HepG2 (cell line): Measurements from ENCODE around the gene TSNAX. TPM values are rescaled to one million over a fixed set of nuclear protein-coding genes. Genes with fewer than 3 reads are reported as not detected.

Experiments used
- ATAC-seq: fragments of 200-7000 bp; cut with Tn5 transposase; 3 replicates; pipeline ENCODE4 v1.9.1; 2020; ENCODE audit warnings: mild to moderate bottlenecking, moderate library complexity
- BruUV-seq: library from RNA; stranded (reverse); fragments of 400-500 nt; replicated peaks from 2 replicates; lab custom pipeline; 2021; lab: Mats Ljungman, UMichigan
- CTCF ChIA-PET: fragments of 300-600 bp; formaldehyde crosslinking; extraction: SDS; loops from one replicate; lab custom pipeline; 2021; ENCODE audit warnings: low total read pairs, inconsistent platforms, low intra/inter-chr PET ratio; lab: Yijun Ruan, JAX
- POLR2A ChIA-PET: fragments of 350-600 bp; sonication (Branson Sonifier 250); formaldehyde crosslinking; loops from one replicate; lab custom pipeline; 2020; ENCODE audit warnings: antibody characterized with exemption, inconsistent platforms; lab: Yijun Ruan, JAX
- DNase-seq: peaks from one replicate; pipeline ENCODE4 v3.0.0-alpha.2; 2015; ENCODE audit warnings: low spot score
- FAIRE-seq: peaks from 3 replicates; lab custom pipeline; 2011; peaks lifted over from hg19 to GRCh38; lab: Jason Lieb, UNC
- H2AFZ ChIP-seq: one replicate; pipeline ENCODE4 v1.6.1; 2011; ENCODE audit warnings: low read length, inconsistent platforms
- H3K27ac ChIP-seq: fragments of 300-600 bp; 3 replicates; pipeline ENCODE4 v1.8.0; 2011; ENCODE audit warnings: mixed run types, mild to moderate bottlenecking, mixed read lengths, low read length, inconsistent platforms; ENCODE audit not compliant: insufficient read depth; ENCODE audit errors: extremely low read length
- H3K27me3 ChIP-seq, 2 experiments: fragments of 200-600 bp in 1 of 2; 2 replicates in 1 of 2; 3 replicates in 1 of 2; pipeline versions ENCODE4 v1.6.0 to v1.8.0; 2011; ENCODE audit warnings: low read length in 2 of 2, mild to moderate bottlenecking in 2 of 2, moderate library complexity in 2 of 2, inconsistent platforms in 1 of 2; ENCODE audit not compliant: insufficient read depth in 2 of 2, control insufficient read depth in 1 of 2
- H3K36me3 ChIP-seq, 2 experiments: fragments of 200-600 bp in 1 of 2; replicated peaks in 1 of 2; 2 replicates in 1 of 2; 3 replicates in 1 of 2; pipeline versions ENCODE4 v1.5.1 to v1.8.0; 2011; ENCODE audit warnings: low read length in 2 of 2, inconsistent platforms in 1 of 2; ENCODE audit not compliant: insufficient read depth in 2 of 2, control insufficient read depth in 1 of 2
- H3K4me1 ChIP-seq: 2 replicates; pipeline ENCODE4 v1.5.1; 2012; ENCODE audit warnings: low read length, inconsistent platforms; ENCODE audit not compliant: insufficient read depth
- H3K4me2 ChIP-seq: 2 replicates; pipeline ENCODE4 v1.6.0; 2011; ENCODE audit warnings: low read depth, low read length, inconsistent platforms
- H3K4me3 ChIP-seq, 3 experiments: fragments of 200-600 bp in 1 of 3; sonication (generic), shearing (Covaris generic) in 1 of 3; replicated peaks in 1 of 3; 2 replicates each; pipeline ENCODE4 v1.5.1; 2011 to 2016; ENCODE audit warnings: low read length in 3 of 3, inconsistent platforms in 2 of 3, low read depth in 2 of 3, mild to moderate bottlenecking in 2 of 3, control low read depth in 1 of 3, mixed read lengths in 1 of 3; ENCODE audit not compliant: insufficient read depth in 1 of 3
- H3K79me2 ChIP-seq: one replicate; pipeline ENCODE4 v1.6.1; 2011; ENCODE audit warnings: low read length, inconsistent platforms; ENCODE audit not compliant: insufficient read depth
- H3K9ac ChIP-seq: 2 replicates; pipeline ENCODE4 v1.6.0; 2011; ENCODE audit warnings: mild to moderate bottlenecking, low read depth, low read length, inconsistent platforms; ENCODE audit not compliant: insufficient read depth
- H3K9me3 ChIP-seq: 2 replicates; pipeline ENCODE4 v1.5.1; 2012; ENCODE audit warnings: mild to moderate bottlenecking, low read length
- H4K20me1 ChIP-seq: 2 replicates; pipeline ENCODE4 v1.6.0; 2011; ENCODE audit warnings: inconsistent platforms, mild to moderate bottlenecking, low read length, moderate library complexity; ENCODE audit not compliant: insufficient read depth
- HHEX ChIP-seq: IDR thresholded peaks from 2 replicates; pipeline ENCODE4 v1.6.1; 2016; ENCODE audit warnings: control low read depth
- HMG20B ChIP-seq: conservative IDR thresholded peaks from 2 replicates; pipeline ENCODE4 v1.6.1; 2016; ENCODE audit warnings: missing genetic modification reagents, missing compliant biosample characterization
- MED1 ChIP-seq: sonication (generic); formaldehyde crosslinking; IDR thresholded peaks from 2 replicates; pipeline ENCODE4 v1.4.0; 2020; ENCODE audit warnings: missing genetic modification reagents
- MYNN ChIP-seq: sonication (generic); formaldehyde crosslinking; IDR thresholded peaks from 2 replicates; pipeline ENCODE4 v1.4.0; 2020; ENCODE audit warnings: mild to moderate bottlenecking, low read depth, missing genetic modification reagents
- ZBTB8A ChIP-seq: sonication (generic); formaldehyde crosslinking; IDR thresholded peaks from 2 replicates; pipeline ENCODE4 v1.4.0; 2020; ENCODE audit warnings: mild to moderate bottlenecking, low read depth, missing genetic modification reagents, borderline replicate concordance
- ZNF256 ChIP-seq: sonication (generic); formaldehyde crosslinking; conservative IDR thresholded peaks from 2 replicates; pipeline ENCODE4 v1.4.0; 2020; ENCODE audit warnings: missing genetic modification reagents
- ZNF652 ChIP-seq: IDR thresholded peaks from 2 replicates; pipeline ENCODE4 v1.6.1; 2016; ENCODE audit warnings: low read depth, borderline replicate concordance
- ZNF672 ChIP-seq: sonication (generic); formaldehyde crosslinking; IDR thresholded peaks from 2 replicates; pipeline ENCODE4 v1.8.1; 2022; ENCODE audit warnings: missing genetic modification reagents
- ZSCAN21 ChIP-seq: sonication (generic); formaldehyde crosslinking; IDR thresholded peaks from 2 replicates; pipeline ENCODE4 v1.8.0; 2022; ENCODE audit warnings: mild to moderate bottlenecking, missing genetic modification reagents, moderate library complexity, borderline replicate concordance
- WGBS: methylation state at CpG from one replicate; pipeline ENCODE4 v1.1.6; 2017; ENCODE audit warnings: low lambda C conversion rate; 5-methylcytosine and 5-hydroxymethylcytosine counted together
- in situ Hi-C: cut with HindIII; loops from 2 replicates; pipeline ENCODE4 v1.10.0; 2017; ENCODE audit warnings: low pct_unique_long_range_greater_than_20kb; ENCODE audit not compliant: extremely low pct_ligation_motif_present
- intact Hi-C: fragments of 100-400 bp; cut with micrococcal nuclease; formaldehyde crosslinking; loops from one replicate; pipeline ENCODE4 v1.10.0; 2022; ENCODE audit not compliant: unreplicated experiment
- polyA plus RNA-seq, 8 experiments: library from polyadenylated mRNA; depleted of rRNA in 3 of 8; stranded (reverse) in 7 of 8; unstranded in 1 of 8; fragments of >200 nt; fragmentation: Illumina TruSeq in 4 of 8; extraction: Trizol in 4 of 8; gene quantifications; 2 replicates each; pipeline versions ENCODE4 v1.2.1 to v1.2.3, GENCODE V29; 2011 to 2016; ENCODE audit warnings: low read depth in 4 of 8, missing spikeins in 1 of 8, mixed read lengths in 1 of 8; ENCODE audit not compliant: insufficient read depth in 1 of 8
- total RNA-seq, 5 experiments: library from RNA; depleted of rRNA; stranded (reverse); fragments of >200 nt; fragmentation: Illumina TruSeq; extraction: Trizol; gene quantifications; 2 replicates each; pipeline ENCODE4 v1.2.3, GENCODE V29; 2016; ENCODE audit warnings: low read depth in 1 of 5
- TF ChIP-seq, protein P1 (sequence below): sonication (generic); formaldehyde crosslinking; IDR thresholded peaks from 2 replicates; pipeline ENCODE4 v1.8.1; 2022; ENCODE audit warnings: mild to moderate bottlenecking, missing genetic modification reagents
- TF ChIP-seq, protein P2 (sequence below): sonication (generic); formaldehyde crosslinking; conservative IDR thresholded peaks from 2 replicates; pipeline ENCODE4 v1.4.0; 2020; ENCODE audit warnings: mild to moderate bottlenecking, missing genetic modification reagents, moderate library complexity
- TF ChIP-seq, protein P3 (sequence below): sonication (generic); formaldehyde crosslinking; IDR thresholded peaks from 2 replicates; pipeline ENCODE4 v1.8.0; 2022; ENCODE audit warnings: missing genetic modification reagents, mild to moderate bottlenecking, borderline replicate concordance
- TF ChIP-seq, protein P4 (sequence below): sonication (generic); formaldehyde crosslinking; IDR thresholded peaks from 2 replicates; pipeline ENCODE4 v1.4.0; 2020; ENCODE audit warnings: mild to moderate bottlenecking, missing genetic modification reagents, borderline replicate concordance

Gene TSNAX
- total and polyA plus RNA-seq, 2 of the 13 experiments (the other 11 are each of a cell fraction or from before 2014, with no cell fraction given): 13.2 to 46.2 TPM

DNA sequence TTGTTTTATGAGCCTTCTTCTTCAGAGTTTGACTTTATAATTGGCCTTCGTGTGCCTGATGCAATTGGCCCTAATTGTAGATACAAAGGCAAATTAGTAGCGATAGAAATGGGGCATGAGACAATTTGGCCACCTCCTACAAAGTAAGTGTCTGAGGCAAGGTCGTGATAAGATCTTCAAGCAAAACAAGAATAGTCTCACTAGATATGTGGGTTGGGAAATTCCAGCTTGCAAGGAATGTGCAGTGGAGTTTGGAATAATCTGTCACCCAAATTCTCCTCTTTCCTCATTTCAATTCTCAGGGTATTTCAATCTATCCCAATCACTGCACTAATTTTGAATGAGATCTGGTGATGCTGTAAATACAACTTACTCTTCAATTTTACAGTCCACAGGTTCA is 11.4 kb upstream of the TSNAX start:
- no peaks in the 10 kb centered on the region for H3K27me3 ChIP-seq
- H2AFZ ChIP-seq: no peak overlapping the region
- intact Hi-C loops: no loop called here
- in situ Hi-C loops: no loop called here
- no peaks in the 10 kb centered on the region for H3K9me3 ChIP-seq
- ChIA-PET POLR2A (no interaction called here), CTCF (no interaction called here)
- H3K79me2 ChIP-seq: no peaks in the 10 kb centered on the region
- no peak overlapping the region for H3K9ac ChIP-seq
- no peak for ATAC-seq
- no peak for TF ChIP-seq ZNF672 (CRISPR knock-in tag)
- no peak for TF ChIP-seq HHEX (CRISPR knock-in tag)
- no peak for TF ChIP-seq MED1 (CRISPR knock-in tag)
- TF ChIP-seq MYNN (CRISPR knock-in tag): no peak
- TF ChIP-seq, protein P1, sequence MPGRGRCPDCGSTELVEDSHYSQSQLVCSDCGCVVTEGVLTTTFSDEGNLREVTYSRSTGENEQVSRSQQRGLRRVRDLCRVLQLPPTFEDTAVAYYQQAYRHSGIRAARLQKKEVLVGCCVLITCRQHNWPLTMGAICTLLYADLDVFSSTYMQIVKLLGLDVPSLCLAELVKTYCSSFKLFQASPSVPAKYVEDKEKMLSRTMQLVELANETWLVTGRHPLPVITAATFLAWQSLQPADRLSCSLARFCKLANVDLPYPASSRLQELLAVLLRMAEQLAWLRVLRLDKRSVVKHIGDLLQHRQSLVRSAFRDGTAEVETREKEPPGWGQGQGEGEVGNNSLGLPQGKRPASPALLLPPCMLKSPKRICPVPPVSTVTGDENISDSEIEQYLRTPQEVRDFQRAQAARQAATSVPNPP: no peak
- TF ChIP-seq ZNF256 (CRISPR knock-in tag): no peak
- TF ChIP-seq, protein P2, sequence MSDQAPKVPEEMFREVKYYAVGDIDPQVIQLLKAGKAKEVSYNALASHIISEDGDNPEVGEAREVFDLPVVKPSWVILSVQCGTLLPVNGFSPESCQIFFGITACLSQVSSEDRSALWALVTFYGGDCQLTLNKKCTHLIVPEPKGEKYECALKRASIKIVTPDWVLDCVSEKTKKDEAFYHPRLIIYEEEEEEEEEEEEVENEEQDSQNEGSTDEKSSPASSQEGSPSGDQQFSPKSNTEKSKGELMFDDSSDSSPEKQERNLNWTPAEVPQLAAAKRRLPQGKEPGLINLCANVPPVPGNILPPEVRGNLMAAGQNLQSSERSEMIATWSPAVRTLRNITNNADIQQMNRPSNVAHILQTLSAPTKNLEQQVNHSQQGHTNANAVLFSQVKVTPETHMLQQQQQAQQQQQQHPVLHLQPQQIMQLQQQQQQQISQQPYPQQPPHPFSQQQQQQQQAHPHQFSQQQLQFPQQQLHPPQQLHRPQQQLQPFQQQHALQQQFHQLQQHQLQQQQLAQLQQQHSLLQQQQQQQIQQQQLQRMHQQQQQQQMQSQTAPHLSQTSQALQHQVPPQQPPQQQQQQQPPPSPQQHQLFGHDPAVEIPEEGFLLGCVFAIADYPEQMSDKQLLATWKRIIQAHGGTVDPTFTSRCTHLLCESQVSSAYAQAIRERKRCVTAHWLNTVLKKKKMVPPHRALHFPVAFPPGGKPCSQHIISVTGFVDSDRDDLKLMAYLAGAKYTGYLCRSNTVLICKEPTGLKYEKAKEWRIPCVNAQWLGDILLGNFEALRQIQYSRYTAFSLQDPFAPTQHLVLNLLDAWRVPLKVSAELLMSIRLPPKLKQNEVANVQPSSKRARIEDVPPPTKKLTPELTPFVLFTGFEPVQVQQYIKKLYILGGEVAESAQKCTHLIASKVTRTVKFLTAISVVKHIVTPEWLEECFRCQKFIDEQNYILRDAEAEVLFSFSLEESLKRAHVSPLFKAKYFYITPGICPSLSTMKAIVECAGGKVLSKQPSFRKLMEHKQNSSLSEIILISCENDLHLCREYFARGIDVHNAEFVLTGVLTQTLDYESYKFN: no peak
- TF ChIP-seq, protein P3, sequence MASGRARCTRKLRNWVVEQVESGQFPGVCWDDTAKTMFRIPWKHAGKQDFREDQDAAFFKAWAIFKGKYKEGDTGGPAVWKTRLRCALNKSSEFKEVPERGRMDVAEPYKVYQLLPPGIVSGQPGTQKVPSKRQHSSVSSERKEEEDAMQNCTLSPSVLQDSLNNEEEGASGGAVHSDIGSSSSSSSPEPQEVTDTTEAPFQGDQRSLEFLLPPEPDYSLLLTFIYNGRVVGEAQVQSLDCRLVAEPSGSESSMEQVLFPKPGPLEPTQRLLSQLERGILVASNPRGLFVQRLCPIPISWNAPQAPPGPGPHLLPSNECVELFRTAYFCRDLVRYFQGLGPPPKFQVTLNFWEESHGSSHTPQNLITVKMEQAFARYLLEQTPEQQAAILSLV (CRISPR knock-in tag): no peak
- TF ChIP-seq ZBTB8A (CRISPR knock-in tag): no peak
- no peak for TF ChIP-seq ZNF652 (CRISPR knock-in tag)
- no peak for TF ChIP-seq ZSCAN21
- TF ChIP-seq HMG20B: no peak
- TF ChIP-seq, protein P4, sequence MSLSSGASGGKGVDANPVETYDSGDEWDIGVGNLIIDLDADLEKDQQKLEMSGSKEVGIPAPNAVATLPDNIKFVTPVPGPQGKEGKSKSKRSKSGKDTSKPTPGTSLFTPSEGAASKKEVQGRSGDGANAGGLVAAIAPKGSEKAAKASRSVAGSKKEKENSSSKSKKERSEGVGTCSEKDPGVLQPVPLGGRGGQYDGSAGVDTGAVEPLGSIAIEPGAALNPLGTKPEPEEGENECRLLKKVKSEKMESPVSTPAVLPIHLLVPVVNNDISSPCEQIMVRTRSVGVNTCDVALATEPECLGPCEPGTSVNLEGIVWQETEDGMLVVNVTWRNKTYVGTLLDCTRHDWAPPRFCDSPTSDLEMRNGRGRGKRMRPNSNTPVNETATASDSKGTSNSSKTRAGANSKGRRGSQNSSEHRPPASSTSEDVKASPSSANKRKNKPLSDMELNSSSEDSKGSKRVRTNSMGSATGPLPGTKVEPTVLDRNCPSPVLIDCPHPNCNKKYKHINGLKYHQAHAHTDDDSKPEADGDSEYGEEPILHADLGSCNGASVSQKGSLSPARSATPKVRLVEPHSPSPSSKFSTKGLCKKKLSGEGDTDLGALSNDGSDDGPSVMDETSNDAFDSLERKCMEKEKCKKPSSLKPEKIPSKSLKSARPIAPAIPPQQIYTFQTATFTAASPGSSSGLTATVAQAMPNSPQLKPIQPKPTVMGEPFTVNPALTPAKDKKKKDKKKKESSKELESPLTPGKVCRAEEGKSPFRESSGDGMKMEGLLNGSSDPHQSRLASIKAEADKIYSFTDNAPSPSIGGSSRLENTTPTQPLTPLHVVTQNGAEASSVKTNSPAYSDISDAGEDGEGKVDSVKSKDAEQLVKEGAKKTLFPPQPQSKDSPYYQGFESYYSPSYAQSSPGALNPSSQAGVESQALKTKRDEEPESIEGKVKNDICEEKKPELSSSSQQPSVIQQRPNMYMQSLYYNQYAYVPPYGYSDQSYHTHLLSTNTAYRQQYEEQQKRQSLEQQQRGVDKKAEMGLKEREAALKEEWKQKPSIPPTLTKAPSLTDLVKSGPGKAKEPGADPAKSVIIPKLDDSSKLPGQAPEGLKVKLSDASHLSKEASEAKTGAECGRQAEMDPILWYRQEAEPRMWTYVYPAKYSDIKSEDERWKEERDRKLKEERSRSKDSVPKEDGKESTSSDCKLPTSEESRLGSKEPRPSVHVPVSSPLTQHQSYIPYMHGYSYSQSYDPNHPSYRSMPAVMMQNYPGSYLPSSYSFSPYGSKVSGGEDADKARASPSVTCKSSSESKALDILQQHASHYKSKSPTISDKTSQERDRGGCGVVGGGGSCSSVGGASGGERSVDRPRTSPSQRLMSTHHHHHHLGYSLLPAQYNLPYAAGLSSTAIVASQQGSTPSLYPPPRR (CRISPR knock-in tag): no peak
- BruUV-seq: no TSS peak
- H3K4me3 ChIP-seq: no peak overlapping the region
- no peak for FAIRE-seq
- no peak for DNase-seq
- H3K4me1 ChIP-seq: peaks cover 14% of the 10 kb centered on the region
- 51% methylated on average over 3 of the region's 3 CpGs for WGBS
- no peak overlapping the region for H3K27ac ChIP-seq
- no peak overlapping the region for H3K4me2 ChIP-seq
- no peaks in the 10 kb centered on the region for H3K36me3 ChIP-seq
- H4K20me1 ChIP-seq: no peaks in the 10 kb centered on the region
